ENCODE measurements around the gene NFILZ.

NFILZ gene

DNA sequence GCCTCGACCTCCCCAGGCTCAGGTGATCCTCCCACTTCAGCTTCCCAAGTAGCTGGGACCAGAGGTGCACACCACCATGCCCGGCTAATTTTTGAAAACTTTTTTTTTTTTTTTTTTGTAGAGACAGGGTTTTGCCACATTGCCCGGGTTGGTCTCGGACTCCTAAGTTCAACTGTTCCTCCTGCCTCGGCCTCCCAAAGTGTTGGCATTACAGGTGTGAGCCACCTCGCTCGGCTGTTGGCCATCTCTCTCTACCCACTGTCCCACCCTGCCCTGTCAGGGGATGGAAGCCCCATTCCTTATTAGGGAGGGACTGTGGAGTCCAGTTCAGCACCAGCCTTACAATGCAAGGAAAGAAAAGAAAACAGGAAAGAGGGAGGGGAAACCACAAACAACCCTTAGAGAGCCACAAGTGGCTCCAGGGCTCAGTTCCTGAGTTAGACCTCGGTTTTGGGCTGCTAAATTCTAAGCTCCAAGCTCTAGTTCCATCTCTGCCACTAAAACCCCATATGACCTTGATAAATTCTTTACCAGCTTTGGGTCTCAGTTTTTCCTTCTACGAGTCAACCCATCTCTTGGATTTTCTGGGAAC, 36.5 kb downstream of the NFILZ start:
- H3K27me3 ChIP-seq (ENCODE audit: insufficient read depth, low read length, poor library complexity), result no peaks in the 10 kb centered on the region
- ATAC-seq (ENCODE audit: insufficient read depth, low read depth) (peak; percentile 43; the same call in 2 of the 3 replicates), DNase-seq (peak; percentile 52)
- H3K79me2 ChIP-seq (ENCODE audit: insufficient read depth, low read length), result no peaks in the 10 kb centered on the region
- H4K20me1 ChIP-seq (ENCODE audit: insufficient read depth, low read length), result no peaks in the 10 kb centered on the region
- H3K9me3 ChIP-seq (ENCODE audit: insufficient read depth, low read length, severe bottlenecking), result no peaks in the 10 kb centered on the region
- peaks cover 68% of the 10 kb centered on the region for H3K4me1 ChIP-seq (ENCODE audit: insufficient read depth, low read length)
- no peaks in the 10 kb centered on the region for H3K36me3 ChIP-seq (ENCODE audit: insufficient read depth, low read length)
- peak overlapping the region; percentile 37 for H3K4me2 ChIP-seq (ENCODE audit: insufficient read depth, low read length)
- TF ChIP-seq EZH2 (IDR thresholded peaks at IDR 0.05; ENCODE audit: borderline replicate concordance, low read depth, low read length, severe bottlenecking) (no peak), CTCF (IDR thresholded peaks at IDR 0.05; ENCODE audit: borderline replicate concordance, extremely low read depth, low read length, poor library complexity, severe bottlenecking) (no peak)
- H3K4me3 ChIP-seq (ENCODE audit: low read depth in 1 of 2, low read length in 2 of 2), result 0 out of 4 replicates have a peak overlapping the region, but pooled peaks of 1 of the 2 experiments have one; percentile 14
- H2AFZ ChIP-seq (ENCODE audit: low read depth, low read length), result no peak overlapping the region
- H3K9ac ChIP-seq (ENCODE audit: low read depth, low read length), result no peak overlapping the region
- peak overlapping the region; percentile 79 for H3K27ac ChIP-seq (ENCODE audit: low read length)

GRCh38 chr19:8673276-8673891, 43.0 kb downstream of the NFILZ start:
- H3K4me2 ChIP-seq (ENCODE audit: insufficient read depth, low read length), result no peak overlapping the region
- TF ChIP-seq CTCF (IDR thresholded peaks at IDR 0.05; ENCODE audit: borderline replicate concordance, extremely low read depth, low read length, poor library complexity, severe bottlenecking), result no peak
- no peak for TF ChIP-seq EZH2 (IDR thresholded peaks at IDR 0.05; ENCODE audit: borderline replicate concordance, low read depth, low read length, severe bottlenecking)
- H3K27ac ChIP-seq (ENCODE audit: low read length), result no peak overlapping the region
- no peaks in the 10 kb centered on the region for H3K27me3 ChIP-seq (ENCODE audit: insufficient read depth, low read length, poor library complexity)
- no peaks in the 10 kb centered on the region for H4K20me1 ChIP-seq (ENCODE audit: insufficient read depth, low read length)
- no peak overlapping the region for H3K9ac ChIP-seq (ENCODE audit: low read depth, low read length)
- DNase-seq (peak; percentile 37), ATAC-seq (ENCODE audit: insufficient read depth, low read depth) (no peak)
- no peaks in the 10 kb centered on the region for H3K79me2 ChIP-seq (ENCODE audit: insufficient read depth, low read length)
- H3K9me3 ChIP-seq (ENCODE audit: insufficient read depth, low read length, severe bottlenecking), result no peaks in the 10 kb centered on the region
- H3K36me3 ChIP-seq (ENCODE audit: insufficient read depth, low read length), result no peaks in the 10 kb centered on the region
- H3K4me3 ChIP-seq (ENCODE audit: low read depth in 1 of 2, low read length in 2 of 2), result no peak overlapping the region
- no peak overlapping the region for H2AFZ ChIP-seq (ENCODE audit: low read depth, low read length)
- peaks cover 11% of the 10 kb centered on the region for H3K4me1 ChIP-seq (ENCODE audit: insufficient read depth, low read length)

DNA sequence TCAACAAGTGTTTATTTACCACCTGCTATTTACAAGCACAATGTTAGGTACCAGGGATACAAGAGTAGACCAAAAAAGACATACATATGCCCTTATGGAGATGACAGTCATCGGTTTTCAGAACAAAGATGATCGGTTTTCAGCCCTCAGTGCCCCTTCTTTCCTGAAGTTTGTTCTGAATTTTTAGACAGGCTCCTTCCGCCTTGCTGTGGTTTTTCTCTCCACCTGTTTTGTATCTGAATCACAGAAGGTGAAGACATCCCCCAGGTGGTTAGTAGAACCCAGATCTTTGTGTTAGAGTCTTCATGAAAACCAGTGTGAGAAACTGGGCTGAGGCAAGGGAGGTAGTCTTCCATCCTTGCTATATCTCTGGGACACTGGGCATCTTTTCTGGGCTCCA, 44.6 kb downstream of the NFILZ start:
- Histone ChIP-seq H3K4me3 (ENCODE audit: low read depth in 1 of 2, low read length in 2 of 2) (no peak overlapping the region), H3K36me3 (ENCODE audit: insufficient read depth, low read length) (no peaks in the 10 kb centered on the region), H3K4me2 (ENCODE audit: insufficient read depth, low read length) (no peak overlapping the region), H3K79me2 (ENCODE audit: insufficient read depth, low read length) (no peaks in the 10 kb centered on the region), H3K9me3 (ENCODE audit: insufficient read depth, low read length, severe bottlenecking) (no peaks in the 10 kb centered on the region), H3K4me1 (ENCODE audit: insufficient read depth, low read length) (peaks cover 11% of the 10 kb centered on the region), H3K27ac (ENCODE audit: low read length) (no peak overlapping the region), H3K9ac (ENCODE audit: low read depth, low read length) (no peak overlapping the region), H3K27me3 (ENCODE audit: insufficient read depth, low read length, poor library complexity) (no peaks in the 10 kb centered on the region), H2AFZ (ENCODE audit: low read depth, low read length) (no peak overlapping the region), H4K20me1 (ENCODE audit: insufficient read depth, low read length) (no peaks in the 10 kb centered on the region)
- no peak for TF ChIP-seq CTCF (IDR thresholded peaks at IDR 0.05; ENCODE audit: borderline replicate concordance, extremely low read depth, low read length, poor library complexity, severe bottlenecking)
- no peak for TF ChIP-seq EZH2 (IDR thresholded peaks at IDR 0.05; ENCODE audit: borderline replicate concordance, low read depth, low read length, severe bottlenecking)
- DNase-seq (no peak), ATAC-seq (ENCODE audit: insufficient read depth, low read depth) (no peak)

Data from DND-41 (cell line).